Mesothelial cell of epicardium (in vitro differentiated cells): ENCODE data around the gene OSBPL1A. TPM values are rescaled to one million over a fixed set of nuclear protein-coding genes. Genes with fewer than 3 reads are reported as not detected.

Experiments used
- DNase-seq, 2 experiments: peaks; one replicate each; pipeline ENCODE4 v3.0.0; 2021; ENCODE audit warnings: low spot score in 2 of 2; ENCODE audit not compliant: unreplicated experiment in 2 of 2
- H3K27ac Mint-ChIP-seq: 2 replicates; pipeline ENCODE4 v1.8.0; 2021; ENCODE audit warnings: mixed read lengths
- H3K27me3 Mint-ChIP-seq: 2 replicates; pipeline ENCODE4 v1.8.0; 2021; ENCODE audit warnings: low read depth, mixed read lengths
- H3K36me3 Mint-ChIP-seq: 2 replicates; pipeline ENCODE4 v1.8.0; 2021; ENCODE audit warnings: mixed read lengths
- H3K4me1 Mint-ChIP-seq: 2 replicates; pipeline ENCODE4 v1.8.0; 2021; ENCODE audit warnings: mixed read lengths
- H3K4me3 Mint-ChIP-seq: 2 replicates; pipeline ENCODE4 v1.8.0; 2021; ENCODE audit warnings: mild to moderate bottlenecking, moderate library complexity, mixed read lengths
- H3K9me3 Mint-ChIP-seq: 2 replicates; pipeline ENCODE4 v1.8.0; 2021; ENCODE audit warnings: mixed read lengths
- CTCF ChIP-seq: fragments of 200-600 bp; sonication (generic); IDR thresholded peaks from one replicate; pipeline ENCODE4 v1.5.0; 2021; ENCODE audit warnings: antibody characterized with exemption; ENCODE audit not compliant: unreplicated experiment
- total RNA-seq: library from RNA; stranded (reverse); gene quantifications from 3 replicates; pipeline ENCODE4 v1.2.1, GENCODE V29; 2021

The OSBPL1A gene
- total RNA-seq, 1 donor from 2014 or later, result 36.1 TPM

- no peak overlapping the region for H3K27ac Mint-ChIP-seq
- H3K4me3 Mint-ChIP-seq, result no peak overlapping the region
- H3K36me3 Mint-ChIP-seq, result peaks cover 23% of the 10 kb centered on the region
- no peaks in the 10 kb centered on the region for H3K27me3 Mint-ChIP-seq
- peaks cover 29% of the 10 kb centered on the region for H3K4me1 Mint-ChIP-seq
- TF ChIP-seq CTCF, result no peak
- peaks cover 6% of the 10 kb centered on the region for H3K9me3 Mint-ChIP-seq
- DNase-seq, result no peak
Measured at GRCh38 chr18:24232800-24233199, 164.8 kb downstream of the OSBPL1A start.

- DNase-seq, result no peak
- Mint-ChIP-seq H3K27ac (no peak overlapping the region), H3K27me3 (no peaks in the 10 kb centered on the region), H3K36me3 (peaks cover 20% of the 10 kb centered on the region), H3K9me3 (peaks cover 6% of the 10 kb centered on the region), H3K4me1 (peaks cover 33% of the 10 kb centered on the region), H3K4me3 (no peak overlapping the region)
- no peak for TF ChIP-seq CTCF
Measured at GRCh38 chr18:24231773-24232735, 165.6 kb downstream of the OSBPL1A start.

GRCh38 chr18:24230766-24231165 lies 166.9 kb downstream of the OSBPL1A start:
- no peaks in the 10 kb centered on the region for H3K27me3 Mint-ChIP-seq
- peaks cover 10% of the 10 kb centered on the region for H3K36me3 Mint-ChIP-seq
- no peak for TF ChIP-seq CTCF
- H3K4me3 Mint-ChIP-seq, result no peak overlapping the region
- H3K27ac Mint-ChIP-seq, result no peak overlapping the region
- no peak for DNase-seq
- peaks cover 5% of the 10 kb centered on the region for H3K9me3 Mint-ChIP-seq
- H3K4me1 Mint-ChIP-seq, result peaks cover 33% of the 10 kb centered on the region

GRCh38 chr18:24228667-24229041 lies 169.0 kb downstream of the OSBPL1A start:
- no peak overlapping the region for H3K4me3 Mint-ChIP-seq
- no peaks in the 10 kb centered on the region for H3K27me3 Mint-ChIP-seq
- TF ChIP-seq CTCF, result no peak
- peaks cover 5% of the 10 kb centered on the region for H3K36me3 Mint-ChIP-seq
- no peak overlapping the region for H3K27ac Mint-ChIP-seq
- peaks cover 21% of the 10 kb centered on the region for H3K4me1 Mint-ChIP-seq
- H3K9me3 Mint-ChIP-seq, result no peaks in the 10 kb centered on the region
- DNase-seq, result no peak

- Mint-ChIP-seq H3K4me1 (peaks cover 21% of the 10 kb centered on the region), H3K4me3 (no peak overlapping the region), H3K27ac (no peak overlapping the region), H3K9me3 (no peaks in the 10 kb centered on the region), H3K36me3 (peaks cover 5% of the 10 kb centered on the region), H3K27me3 (no peaks in the 10 kb centered on the region)
- DNase-seq, result no peak
- no peak for TF ChIP-seq CTCF
Measured at GRCh38 chr18:24227977-24228666, 169.5 kb downstream of the OSBPL1A start.
